ENCODE data around the gene KHDC4.

- no peak for TF ChIP-seq CTCF (IDR thresholded peaks at IDR 0.05)
- no peak for TF ChIP-seq EZH2phosphoT487 (IDR thresholded peaks at IDR 0.05)
These were observed 60.4 kb downstream of the KHDC4 start for GRCh38 chr1:155873860-155874259.
